Adrenal gland (tissue), 5 donors: ENCODE results near the gene ZBTB7C.

ENCODE experiments used
- CTCF ChIP-seq, 6 experiments: fragments of 450-650 bp in 4 of 6; fragments of 200-600 bp in 2 of 6; sonication (generic) in 1 of 6; IDR thresholded peaks; 1 replicate in 5 of 6; 2 replicates in 1 of 6; pipeline versions ENCODE4 v1.5.1 to v1.8.0; 2016 to 2021; ENCODE audit warnings: antibody characterized with exemption in 6 of 6, mild to moderate bottlenecking in 2 of 6, moderate library complexity in 1 of 6
- POLR2A ChIP-seq, 2 donors: fragments of 450-650 bp; IDR thresholded peaks; one replicate each; pipeline ENCODE4 v1.6.1; 2017; ENCODE audit warnings: antibody characterized with exemption in 2 of 2, mild to moderate bottlenecking in 2 of 2, moderate library complexity in 1 of 2
- donor health status: DM: no; HTN: no; CAD: no.

GRCh38 chr18:48091869-48092497, 317.2 kb downstream of the ZBTB7C start:
- TF ChIP-seq CTCF (IDR thresholded peaks at IDR 0.05) (no peak), POLR2A (IDR thresholded peaks at IDR 0.05) (no peak)
